HUES48 (cell line): ENCODE results near the gene SLC22A31.
"Not testable (repeated sequence)": the region's sequence is repeated elsewhere in the genome, so short reads cannot be mapped to it uniquely, and the experiment has no call there.

Experiments
- H3K27ac ChIP-seq: one replicate; pipeline ENCODE4 v1.7.0; 2013; ENCODE audit warnings: low read depth, low read length, inconsistent platforms
- H3K27me3 ChIP-seq: 2 replicates; pipeline ENCODE4 v1.6.1; 2013; ENCODE audit warnings: mild to moderate bottlenecking, low read length; ENCODE audit not compliant: control insufficient read depth, insufficient read depth
- H3K36me3 ChIP-seq: 2 replicates; pipeline ENCODE4 v1.6.1; 2013; ENCODE audit warnings: low read length; ENCODE audit not compliant: control insufficient read depth, insufficient read depth
- H3K4me1 ChIP-seq: 2 replicates; pipeline ENCODE4 v1.6.1; 2013; ENCODE audit warnings: mild to moderate bottlenecking, low read length; ENCODE audit not compliant: control insufficient read depth, insufficient read depth
- H3K4me3 ChIP-seq: 2 replicates; pipeline ENCODE4 v1.5.1; 2013; ENCODE audit warnings: mild to moderate bottlenecking, low read depth, low read length
- H3K9ac ChIP-seq: 2 replicates; pipeline ENCODE4 v1.6.1; 2013; ENCODE audit warnings: mild to moderate bottlenecking, low read depth, low read length, moderate library complexity
- H3K9me3 ChIP-seq: 2 replicates; pipeline ENCODE4 v1.6.1; 2013; ENCODE audit warnings: low read length; ENCODE audit not compliant: control insufficient read depth, insufficient read depth

Gene SLC22A31

GRCh38 chr16:89198417-89199240 lies 1.7 kb downstream of the SLC22A31 start:
- Histone ChIP-seq H3K27me3 (peaks cover 35% of the 10 kb centered on the region), H3K4me3 (no peak overlapping the region)

GRCh38 chr16:89197633-89198416 lies 2.5 kb downstream of the SLC22A31 start:
- H3K27ac ChIP-seq = no peak overlapping the region
- no peak overlapping the region for H3K4me3 ChIP-seq
- H3K9me3 ChIP-seq = no peaks in the 10 kb centered on the region
- H3K36me3 ChIP-seq = no peaks in the 10 kb centered on the region
- peaks cover 9% of the 10 kb centered on the region; the same call in 1 of the 2 replicates for H3K4me1 ChIP-seq
- H3K9ac ChIP-seq = no peak overlapping the region
- H3K27me3 ChIP-seq = peaks cover 27% of the 10 kb centered on the region

More at GRCh38 chr16:89198417-89199240, 1.7 kb downstream of the SLC22A31 start:
- Histone ChIP-seq H3K27ac (no peak overlapping the region), H3K4me1 (peaks cover 9% of the 10 kb centered on the region; the same call in 1 of the 2 replicates), H3K36me3 (no peaks in the 10 kb centered on the region), H3K9ac (no peak overlapping the region), H3K9me3 (no peaks in the 10 kb centered on the region)

DNA sequence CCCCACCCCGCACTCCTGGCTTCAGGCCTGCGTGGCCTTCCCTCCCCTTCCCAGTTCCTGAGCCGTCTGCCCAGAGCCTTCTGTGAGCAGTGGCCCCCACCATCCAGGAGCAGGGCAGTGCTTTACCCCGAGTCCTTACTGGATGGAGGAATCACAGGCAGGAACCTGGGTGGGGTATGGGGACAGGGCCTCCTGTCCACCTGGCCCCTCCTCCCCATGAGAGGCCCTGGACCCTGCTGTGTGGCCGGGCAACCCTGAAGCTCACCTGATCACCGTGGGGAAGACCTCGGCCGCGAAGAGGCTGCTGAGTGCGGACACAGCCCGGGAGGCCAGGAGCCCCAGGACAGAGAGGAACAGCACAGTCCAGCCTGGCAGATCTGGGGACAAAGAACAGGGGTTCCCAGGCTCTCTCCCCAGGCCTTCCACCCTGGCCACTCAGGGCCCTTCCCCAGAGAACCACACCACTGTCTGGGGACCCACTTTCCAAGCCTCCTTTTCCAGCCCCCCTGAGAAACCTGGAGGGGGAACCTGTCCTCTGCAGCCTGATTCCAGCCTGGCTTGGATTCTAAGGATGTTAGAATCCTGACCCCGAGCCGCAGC lies 3.2 kb downstream of the SLC22A31 start:
- Histone ChIP-seq H3K4me3 (no peak overlapping the region), H3K4me1 (peaks cover 9% of the 10 kb centered on the region; the same call in 1 of the 2 replicates), H3K27ac (no peak overlapping the region), H3K9ac (no peak overlapping the region), H3K9me3 (no peaks in the 10 kb centered on the region), H3K27me3 (peaks cover 20% of the 10 kb centered on the region), H3K36me3 (no peaks in the 10 kb centered on the region)

DNA sequence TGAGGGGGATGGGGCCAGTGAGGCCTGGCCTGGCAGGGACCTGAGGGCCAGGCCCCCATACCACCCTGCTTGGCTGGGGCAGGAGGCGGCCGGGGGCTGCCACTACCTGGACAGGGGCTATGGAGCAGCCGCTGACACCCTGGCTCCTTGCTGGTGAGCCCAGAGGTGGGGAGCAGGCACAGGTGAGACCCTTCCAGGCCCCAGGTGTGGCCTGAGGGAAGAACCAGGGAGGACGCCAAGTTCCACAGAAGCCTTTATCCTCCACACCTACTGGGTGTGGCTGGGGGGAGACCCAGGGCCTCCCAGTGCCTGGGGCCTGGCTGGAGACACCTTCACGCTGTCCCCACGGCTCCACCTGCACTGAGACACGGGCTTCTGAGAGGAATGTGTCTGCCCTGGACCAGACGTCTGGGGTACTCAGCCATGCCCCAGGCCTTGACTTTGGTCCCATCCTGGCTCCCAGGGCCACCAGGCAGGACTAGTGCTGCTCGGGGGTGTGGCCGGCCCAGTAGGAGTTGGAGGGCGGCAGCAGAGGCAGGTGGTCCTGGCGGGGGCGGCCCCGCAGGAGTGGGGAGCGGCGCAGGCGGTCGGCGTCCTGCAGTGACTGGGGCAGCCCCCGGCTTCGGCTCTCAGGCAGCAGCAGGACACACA lies 4.7 kb downstream of the SLC22A31 start:
- Histone ChIP-seq H3K9me3 (no peaks in the 10 kb centered on the region), H3K4me3 (no peak overlapping the region), H3K4me1 (peaks cover 8% of the 10 kb centered on the region; the same call in 1 of the 2 replicates), H3K27me3 (peaks cover 23% of the 10 kb centered on the region), H3K36me3 (no peaks in the 10 kb centered on the region), H3K27ac (no peak overlapping the region), H3K9ac (no peak overlapping the region)

- Histone ChIP-seq H3K4me3 (no peak overlapping the region), H3K9me3 (no peaks in the 10 kb centered on the region), H3K36me3 (no peaks in the 10 kb centered on the region), H3K27ac (no peak overlapping the region), H3K27me3 (peaks cover 14% of the 10 kb centered on the region), H3K9ac (no peak overlapping the region), H3K4me1 (no peaks in the 10 kb centered on the region)
Observed at GRCh38 chr16:89194340-89195311, 5.7 kb downstream of the SLC22A31 start.

- no peak overlapping the region for H3K9ac ChIP-seq
- no peaks in the 10 kb centered on the region for H3K4me1 ChIP-seq
- H3K27me3 ChIP-seq = peaks cover 12% of the 10 kb centered on the region
- H3K9me3 ChIP-seq = no peaks in the 10 kb centered on the region
- no peak overlapping the region for H3K27ac ChIP-seq
- H3K36me3 ChIP-seq = no peaks in the 10 kb centered on the region
- H3K4me3 ChIP-seq = peak overlapping the region; percentile 35; the same call in 1 of the 2 replicates
Observed at GRCh38 chr16:89193576-89194293, 6.6 kb downstream of the SLC22A31 start.

- H3K9ac ChIP-seq = no peak overlapping the region
Observed at GRCh38 chr16:89192956-89193575, 7.3 kb downstream of the SLC22A31 start.

GRCh38 chr16:89192186-89192955 lies 8.0 kb downstream of the SLC22A31 start:
- H3K27ac ChIP-seq, H3K4me1 ChIP-seq, H3K9me3 ChIP-seq, H3K36me3 ChIP-seq: not testable (repeated sequence)
- 0 out of 2 replicates have a peak overlapping the region, but pooled peaks have one; percentile 35 for H3K9ac ChIP-seq
- H3K4me3 ChIP-seq = peak overlapping the region; percentile 75
- H3K27me3 ChIP-seq = peaks cover 12% of the 10 kb centered on the region

More at GRCh38 chr16:89192956-89193575, 7.3 kb downstream of the SLC22A31 start:
- H3K36me3 ChIP-seq = no peaks in the 10 kb centered on the region
- peaks cover 12% of the 10 kb centered on the region for H3K27me3 ChIP-seq
- peak overlapping the region; percentile 35; the same call in 1 of the 2 replicates for H3K4me3 ChIP-seq
- no peaks in the 10 kb centered on the region for H3K9me3 ChIP-seq
- no peak overlapping the region for H3K27ac ChIP-seq
- no peaks in the 10 kb centered on the region for H3K4me1 ChIP-seq

- 0 out of 2 replicates have a peak overlapping the region, but pooled peaks have one; percentile 35 for H3K9ac ChIP-seq
- H3K9me3 ChIP-seq = no peaks in the 10 kb centered on the region
- H3K36me3 ChIP-seq = no peaks in the 10 kb centered on the region
- no peak overlapping the region for H3K27ac ChIP-seq
- H3K4me1 ChIP-seq = no peaks in the 10 kb centered on the region
- peaks cover 12% of the 10 kb centered on the region for H3K27me3 ChIP-seq
- H3K4me3 ChIP-seq = peak overlapping the region; percentile 75
Observed at GRCh38 chr16:89191901-89192185, 8.5 kb downstream of the SLC22A31 start.
